Measurements from ENCODE around the gene TYK2. TPM values are rescaled to one million over a fixed set of nuclear protein-coding genes. Genes with fewer than 3 reads are reported as not detected.

The TYK2 gene
- total and polyA plus RNA-seq, 9 of the 15 experiments (the other 6 are each of a cell fraction or from before 2014, with no cell fraction given), result 15.0 to 182 (median 85.9) TPM

DNA sequence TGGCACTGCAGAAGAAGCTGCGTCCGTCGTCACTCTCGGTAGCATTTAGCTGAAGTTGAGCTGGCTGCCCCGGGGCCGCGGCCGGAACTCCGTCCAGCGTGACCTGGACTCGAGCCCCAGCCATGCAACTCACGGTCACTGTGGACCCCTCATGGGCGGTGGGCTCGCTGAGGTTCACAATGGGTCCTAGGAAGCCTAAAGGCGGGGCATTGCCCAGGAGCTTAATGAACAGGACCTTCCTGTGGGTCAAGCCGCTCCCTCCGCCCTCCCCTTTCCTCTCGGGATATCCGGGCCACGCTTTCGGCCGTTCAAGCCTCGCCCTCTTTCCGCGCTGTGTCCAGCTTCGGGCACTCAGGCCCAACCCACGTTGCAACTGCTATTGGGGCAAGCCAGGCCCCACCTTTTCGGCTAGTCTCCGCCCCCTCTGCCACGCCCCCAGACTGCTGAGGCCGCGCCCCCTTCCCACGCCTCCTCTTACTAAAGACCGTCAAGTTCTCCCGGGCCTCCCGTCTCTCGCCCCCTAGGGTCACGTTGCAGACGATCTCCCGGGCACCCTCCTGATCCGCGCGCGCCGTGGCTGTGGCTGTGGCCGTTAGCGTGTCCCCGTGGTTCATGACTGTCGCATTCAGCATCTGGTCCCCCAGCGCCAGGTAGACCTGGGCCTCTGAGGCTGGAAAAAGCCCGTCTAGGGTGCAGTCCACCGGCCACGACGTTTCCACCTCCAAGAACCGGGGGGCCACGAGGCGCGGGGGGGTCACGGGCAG is 45.6 kb downstream of the TYK2 start (continued):
- TF ChIP-seq, protein P1, sequence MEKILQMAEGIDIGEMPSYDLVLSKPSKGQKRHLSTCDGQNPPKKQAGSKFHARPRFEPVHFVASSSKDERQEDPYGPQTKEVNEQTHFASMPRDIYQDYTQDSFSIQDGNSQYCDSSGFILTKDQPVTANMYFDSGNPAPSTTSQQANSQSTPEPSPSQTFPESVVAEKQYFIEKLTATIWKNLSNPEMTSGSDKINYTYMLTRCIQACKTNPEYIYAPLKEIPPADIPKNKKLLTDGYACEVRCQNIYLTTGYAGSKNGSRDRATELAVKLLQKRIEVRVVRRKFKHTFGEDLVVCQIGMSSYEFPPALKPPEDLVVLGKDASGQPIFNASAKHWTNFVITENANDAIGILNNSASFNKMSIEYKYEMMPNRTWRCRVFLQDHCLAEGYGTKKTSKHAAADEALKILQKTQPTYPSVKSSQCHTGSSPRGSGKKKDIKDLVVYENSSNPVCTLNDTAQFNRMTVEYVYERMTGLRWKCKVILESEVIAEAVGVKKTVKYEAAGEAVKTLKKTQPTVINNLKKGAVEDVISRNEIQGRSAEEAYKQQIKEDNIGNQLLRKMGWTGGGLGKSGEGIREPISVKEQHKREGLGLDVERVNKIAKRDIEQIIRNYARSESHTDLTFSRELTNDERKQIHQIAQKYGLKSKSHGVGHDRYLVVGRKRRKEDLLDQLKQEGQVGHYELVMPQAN (IDR thresholded peaks at IDR 0.05; ENCODE audit: borderline replicate concordance), result peak; percentile 62; the same call in 1 of the 2 replicates
- TF ChIP-seq SMAD1 (IDR thresholded peaks at IDR 0.05; ENCODE audit: low read depth, low read length, partially characterized antibody) (peak; percentile 17), SUPT5H (IDR thresholded peaks at IDR 0.05) (peak; percentile 72), SRSF9 (IDR thresholded peaks at IDR 0.05; ENCODE audit: borderline replicate concordance, low read depth, low read length) (no peak), ZNF197 (CRISPR knock-in tag; IDR thresholded peaks at IDR 0.05; ENCODE audit: low read depth) (no peak), POLR2AphosphoS5 (IDR thresholded peaks at IDR 0.05; ENCODE audit: control insufficient read depth, insufficient read depth, low read depth, low read length) (0 out of 2 replicates have a peak, but pooled peaks have one; percentile 11), TBL1XR1 (IDR thresholded peaks at IDR 0.05; ENCODE audit: low read length in 2 of 2) (no peak), GTF2E2 (tag; IDR thresholded peaks at IDR 0.05) (no peak), SAP30 (IDR thresholded peaks at IDR 0.05; ENCODE audit: borderline replicate concordance, insufficient read depth, low read depth, low read length, poor library complexity, severe bottlenecking) (peak; percentile 36), ETV1 (tag; conservative IDR thresholded peaks at IDR 0.05; ENCODE audit: low read depth) (peak; percentile 68; the same call in 1 of the 2 replicates), HLTF (IDR thresholded peaks at IDR 0.05) (0 out of 2 replicates have a peak, but pooled peaks have one; percentile 13)

Data from K562 (cell line).